Inflammatory macrophage treated with lipopolysaccharide for 4 hours (primary cell): ENCODE results near the gene SMIM29.

ENCODE experiments used
- DNase-seq: peaks from one replicate; pipeline ENCODE4 v3.0.0-alpha.2; 2020

Gene SMIM29

DNA sequence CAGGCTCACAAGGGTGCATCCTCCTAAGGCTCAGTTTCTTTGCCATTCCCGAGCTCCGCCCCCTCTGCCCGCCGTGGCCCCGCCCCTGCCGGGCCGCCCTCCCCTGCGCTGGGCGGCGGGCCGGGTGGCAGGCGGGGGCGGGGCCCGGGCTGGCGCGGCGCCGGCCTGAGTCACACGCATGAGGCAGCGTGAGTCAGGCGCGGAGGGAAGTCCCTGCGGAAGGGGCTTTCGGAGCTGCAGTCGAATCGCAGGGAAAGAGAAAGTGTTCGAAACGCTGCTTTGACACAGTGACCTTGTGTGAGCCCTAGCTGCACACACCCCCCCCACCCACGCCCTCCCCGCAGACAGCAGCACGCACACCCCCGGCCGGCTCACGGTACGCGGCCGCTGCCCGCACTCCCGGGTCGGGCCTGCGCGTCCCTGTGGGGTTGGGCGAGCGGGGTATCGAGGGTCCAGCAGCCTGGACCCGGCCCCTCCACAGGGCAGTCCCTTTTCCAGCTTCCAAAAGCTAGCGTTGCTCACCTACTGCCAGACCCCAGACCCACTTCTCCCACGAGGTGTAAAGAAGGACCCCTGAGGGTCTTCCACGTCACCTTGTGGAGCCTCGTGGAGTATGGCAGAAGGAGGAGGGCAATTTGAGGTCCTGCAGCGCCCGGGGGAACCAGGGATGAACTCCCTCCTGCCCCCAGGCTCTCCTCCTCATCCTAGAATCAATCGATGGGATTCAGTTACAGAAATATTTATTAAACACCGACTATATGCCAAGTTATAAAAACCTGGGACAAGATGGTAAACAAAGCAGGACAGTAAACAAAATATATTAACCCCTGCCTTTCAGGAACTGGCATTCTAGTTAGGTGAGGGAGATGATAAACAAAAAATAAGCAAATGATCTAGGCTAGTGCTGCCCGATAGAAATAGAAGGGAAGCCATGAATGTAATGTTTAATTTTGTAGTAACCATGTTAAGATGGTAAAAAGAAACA, 24.6 kb downstream of the SMIM29 start:
- peak; percentile 99 for DNase-seq

DNA sequence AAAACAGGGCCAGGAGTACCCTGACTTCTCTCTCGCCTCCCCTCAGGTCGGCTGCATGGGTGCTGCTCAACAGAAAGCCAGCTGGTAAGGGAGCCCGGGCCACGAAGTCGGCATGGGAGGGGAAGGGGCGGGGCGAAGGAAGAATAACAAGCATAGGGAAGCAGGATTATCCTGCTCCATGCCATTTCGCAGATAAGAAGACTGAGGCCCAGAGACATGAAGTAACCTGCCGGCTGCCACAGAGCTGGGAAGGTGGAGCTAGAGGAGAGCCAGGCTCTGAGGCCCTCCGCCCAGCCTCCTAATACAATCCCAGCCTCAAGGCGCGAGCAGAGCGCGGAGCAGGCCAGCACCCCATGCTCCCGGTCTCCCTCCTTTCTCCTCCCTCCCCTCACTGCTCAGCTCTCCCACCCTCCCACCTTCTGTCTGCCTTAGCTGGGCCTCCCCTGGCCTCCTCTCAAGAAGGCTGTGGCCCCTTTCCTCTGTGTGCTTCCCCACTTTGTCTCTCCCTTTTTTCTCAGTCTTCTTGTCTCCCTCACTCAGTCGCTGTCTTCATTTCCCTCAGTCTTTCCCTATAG, 25.3 kb downstream of the SMIM29 start:
- no peak for DNase-seq

DNA sequence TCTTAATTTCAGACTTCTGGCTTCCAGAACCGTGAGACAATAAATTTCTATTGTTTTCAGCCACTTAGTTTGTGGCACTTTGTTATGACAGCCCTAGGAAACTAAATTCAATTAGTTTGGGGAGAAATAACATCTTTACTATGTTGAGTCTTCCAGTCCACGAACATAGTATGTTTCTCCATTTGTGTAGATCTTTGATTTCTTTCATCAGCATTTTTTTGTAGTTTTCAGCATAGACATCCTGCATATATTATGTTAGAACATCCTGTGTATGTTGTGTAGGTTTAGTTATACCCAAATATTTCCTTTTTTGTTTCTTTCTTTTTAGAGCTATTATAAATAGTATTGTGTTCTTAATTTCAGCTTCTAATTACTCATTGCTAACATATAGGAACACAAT, 30.1 kb downstream of the SMIM29 start:
- no peak for DNase-seq

GRCh38 chr6:34213772-34214171, 35.0 kb downstream of the SMIM29 start:
- no peak for DNase-seq

DNA sequence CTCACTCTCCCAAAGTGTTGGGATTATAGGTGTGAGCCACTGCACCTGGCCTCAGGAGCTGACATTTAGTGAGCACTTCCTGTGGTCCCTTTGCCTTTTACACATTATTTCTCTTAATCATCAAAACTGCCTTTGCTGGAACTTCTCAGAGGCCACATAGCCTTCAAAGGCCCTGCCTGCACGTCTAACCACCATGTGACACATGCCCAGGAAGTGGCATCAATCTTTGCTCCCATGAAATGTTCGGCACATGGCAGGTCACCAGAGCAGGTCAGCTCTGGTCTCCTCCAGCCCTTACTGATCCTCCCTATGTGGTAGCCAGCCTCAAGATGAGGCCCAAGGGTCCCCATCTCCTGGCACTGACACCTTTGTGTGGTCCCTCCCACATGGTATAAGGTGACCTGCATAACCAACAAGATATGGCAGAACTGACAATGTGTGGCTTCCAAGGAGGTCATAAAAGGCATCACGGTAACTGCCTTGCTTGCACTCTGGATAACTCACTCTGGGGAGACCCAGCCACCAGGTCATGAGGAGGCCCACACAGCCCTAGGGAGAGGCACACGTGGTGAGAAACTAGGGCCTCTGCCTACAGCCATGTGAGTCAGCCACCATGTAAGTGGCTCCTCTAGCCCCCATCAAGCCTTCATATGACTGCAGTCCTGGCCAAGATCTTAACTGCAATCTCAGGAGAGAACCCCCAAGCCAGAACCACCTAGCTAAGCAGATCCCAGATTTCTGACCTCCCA, 40.9 kb downstream of the SMIM29 start:
- peak; percentile 40 for DNase-seq

DNA sequence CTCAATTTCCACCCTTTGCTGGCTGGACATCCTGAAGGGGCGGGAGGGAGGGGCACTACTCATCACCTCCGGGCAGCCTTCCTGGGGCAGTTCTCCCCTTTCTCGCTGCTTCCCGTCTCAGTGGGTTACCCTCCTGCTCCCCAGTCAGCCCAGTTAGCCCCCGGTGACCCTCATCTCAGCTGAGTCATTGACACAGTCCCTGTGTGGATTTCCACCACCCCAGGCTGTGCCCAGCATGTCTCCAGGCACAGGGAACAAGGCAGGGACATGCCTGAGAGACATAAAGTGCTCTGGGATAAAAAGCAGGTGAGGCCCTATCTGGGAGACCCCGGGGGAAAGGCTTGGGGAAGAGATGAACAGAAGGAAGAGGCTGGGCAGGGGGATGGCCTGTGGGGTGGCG, 42.1 kb downstream of the SMIM29 start:
- no peak for DNase-seq

DNA sequence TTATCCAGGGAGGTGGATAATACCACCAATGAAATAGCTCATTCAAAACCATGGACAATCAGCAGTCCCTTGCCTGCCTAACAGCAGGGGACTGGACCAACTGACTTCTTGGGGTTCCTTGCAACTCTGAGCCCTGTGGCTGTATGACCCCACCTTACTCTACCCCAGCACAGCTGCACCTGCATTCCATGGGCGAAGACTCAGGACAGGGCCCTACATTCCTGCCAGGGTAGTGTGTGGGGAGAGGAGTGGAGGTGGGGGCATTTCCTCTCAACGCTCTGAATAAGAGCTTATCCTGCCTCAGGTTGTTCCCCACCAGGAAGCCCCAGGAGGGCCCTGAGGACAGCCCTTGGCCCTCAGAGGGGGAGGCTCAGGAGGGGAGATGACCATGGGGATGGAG, 42.9 kb downstream of the SMIM29 start:
- no peak for DNase-seq

DNA sequence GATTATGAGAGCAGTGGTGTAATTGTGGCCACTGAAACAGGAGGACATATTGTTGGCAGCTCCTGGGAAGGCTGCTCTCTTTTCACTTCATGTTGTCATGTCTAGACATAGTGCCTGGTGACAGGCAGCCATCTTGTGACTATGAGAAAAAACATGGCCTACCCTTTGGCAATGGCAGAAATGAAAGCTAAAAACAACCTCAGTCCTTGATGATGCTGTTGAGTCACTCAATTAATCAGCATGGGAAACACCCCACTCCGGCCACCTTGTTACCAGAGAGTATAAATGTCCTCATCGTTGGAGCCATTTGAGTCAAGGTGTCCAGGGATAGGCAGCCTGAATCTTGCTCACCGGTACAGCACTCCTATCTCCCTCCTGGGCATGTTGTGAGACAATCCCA, 43.3 kb downstream of the SMIM29 start:
- DNase-seq, result peak; percentile 79

DNA sequence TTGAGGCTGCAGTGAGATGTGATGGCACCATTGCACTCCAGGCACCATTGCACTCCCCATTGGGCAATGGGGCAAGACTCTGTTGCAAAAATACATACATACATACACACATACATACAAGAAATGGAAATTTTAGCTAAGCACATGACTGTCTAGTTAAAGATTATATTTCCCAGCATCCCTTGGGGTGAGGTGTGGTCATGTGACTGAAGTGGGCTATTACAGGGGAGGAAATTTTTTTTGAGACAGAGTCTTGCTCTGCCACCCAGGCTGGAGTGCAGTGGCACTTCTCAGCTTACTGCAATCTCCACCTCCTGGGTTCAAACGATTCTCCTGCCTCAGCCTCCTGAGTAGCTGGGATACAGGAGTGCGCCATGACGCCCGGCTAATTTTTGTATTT, 44.1 kb downstream of the SMIM29 start:
- no peak for DNase-seq

GRCh38 chr6:34202329-34203201, 46.2 kb downstream of the SMIM29 start:
- no peak for DNase-seq

DNA sequence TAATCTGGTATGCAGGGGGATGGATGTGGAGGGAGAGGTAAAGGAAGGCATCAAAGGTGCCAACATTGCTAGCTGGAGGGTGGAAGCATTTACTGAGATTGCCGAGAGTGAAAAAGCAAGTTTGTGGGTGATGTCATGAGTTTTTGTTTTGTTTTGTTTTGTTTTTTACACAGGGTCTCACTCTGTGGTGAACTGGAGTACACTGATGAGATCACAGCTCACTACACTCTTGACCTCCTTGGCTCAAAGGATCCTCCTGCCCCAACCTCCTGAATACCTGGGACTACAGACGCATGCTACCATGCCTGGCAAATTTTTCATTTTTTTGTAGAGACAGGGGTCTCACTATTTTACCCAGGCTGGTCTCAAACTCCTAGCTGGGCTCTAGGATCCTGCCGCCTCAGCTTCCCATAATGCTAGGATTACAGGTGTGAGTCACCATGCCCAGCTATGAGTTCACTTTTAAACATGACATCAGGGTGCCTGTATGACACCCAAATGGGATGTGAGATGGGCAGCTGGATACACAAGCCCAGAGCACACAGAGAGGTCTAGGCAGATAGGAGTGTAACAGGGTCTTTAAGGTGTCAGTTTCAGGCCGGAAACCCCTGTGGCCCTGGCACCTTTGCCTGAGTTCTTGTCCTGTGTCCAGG, 47.2 kb downstream of the SMIM29 start:
- no peak for DNase-seq

- DNase-seq, result no peak
Observed at GRCh38 chr6:34200340-34200971, 48.4 kb downstream of the SMIM29 start.

DNA sequence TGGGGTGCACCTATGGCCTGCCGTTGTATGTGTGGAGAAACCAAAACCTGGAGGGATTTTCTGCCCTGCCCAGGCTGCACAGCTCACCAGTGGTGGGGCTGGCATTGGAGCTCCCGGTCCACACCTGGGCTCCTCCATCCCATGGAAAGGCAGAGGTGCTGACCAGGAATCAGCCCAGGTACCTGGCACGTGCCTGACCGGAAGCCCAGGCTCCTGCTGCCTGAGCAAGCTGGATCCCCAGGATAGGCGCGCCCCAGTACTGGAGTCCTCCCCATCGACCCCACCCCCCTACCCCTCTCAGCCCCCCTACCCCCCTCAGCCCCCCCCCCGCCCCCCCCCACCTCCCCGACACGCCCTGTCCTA, 52.0 kb downstream of the SMIM29 start:
- DNase-seq, result no peak
